Measurements from ENCODE around the gene EBF3. TPM values are rescaled to one million over a fixed set of nuclear protein-coding genes. Genes with fewer than 3 reads are reported as not detected.

Gene EBF3
- total and polyA plus RNA-seq, 4 donors, result 14.3 to 166 (median 116) TPM

DNA sequence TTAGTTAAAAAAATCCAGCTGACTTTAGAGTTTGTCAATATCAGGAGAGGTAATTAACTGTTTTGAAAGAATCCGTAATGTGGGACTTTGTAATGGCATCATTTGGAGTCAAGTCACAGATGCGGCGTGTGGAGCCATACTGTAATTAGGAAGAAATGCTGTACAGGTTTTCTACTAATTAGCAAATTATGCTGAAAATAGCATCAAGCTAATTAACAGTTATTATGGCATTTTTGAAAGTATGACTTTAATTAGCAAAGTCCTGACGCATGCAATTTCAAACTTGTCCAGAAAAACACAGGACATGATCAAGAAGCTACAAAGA, 68.3 kb downstream of the EBF3 start:
- H3K4me3 ChIP-seq (ENCODE audit: low read depth, low read length), result no peak overlapping the region
- no peaks in the 10 kb centered on the region for H3K9me3 ChIP-seq (ENCODE audit: control insufficient read depth, insufficient read depth, low read length)
- no peak overlapping the region for H3K27ac ChIP-seq (ENCODE audit: low read depth, low read length)
- no peaks in the 10 kb centered on the region for H3K36me3 ChIP-seq (ENCODE audit: control insufficient read depth, insufficient read depth, low read length)
- peaks cover 67% of the 10 kb centered on the region for H3K4me1 ChIP-seq (ENCODE audit: control insufficient read depth, insufficient read depth, low read length)
- WGBS (ENCODE audit: insufficient coverage), result 71% methylated on average over 2 of the region's 4 CpGs
- peaks cover 41% of the 10 kb centered on the region for H3K27me3 ChIP-seq (ENCODE audit: control insufficient read depth, insufficient read depth, low read length)
- DNase-seq (ENCODE audit: low read depth in 4 of 6, low spot score in 6 of 6), result peak in 2 of 6 donors; percentile 66 to 86

DNA sequence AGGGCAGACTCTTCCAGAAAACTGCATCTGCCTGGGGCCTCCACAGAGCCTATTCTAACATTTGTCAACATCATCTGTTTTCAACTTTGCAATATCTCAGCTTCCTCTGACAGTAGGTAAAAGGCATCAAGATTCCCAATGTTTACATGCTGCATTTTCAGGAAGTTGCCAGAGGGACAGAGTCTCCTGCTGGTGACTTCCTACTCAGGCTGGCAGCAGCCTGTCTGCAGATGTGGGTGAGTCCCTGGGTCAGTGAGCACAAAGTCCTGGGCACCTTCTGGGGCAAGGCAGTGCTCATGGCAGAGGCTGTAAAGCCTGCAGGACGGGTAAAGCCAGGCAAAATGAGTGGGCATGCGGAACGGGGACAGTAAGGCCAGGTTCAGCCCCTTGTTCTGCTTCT, 69.4 kb downstream of the EBF3 start:
- H3K27me3 ChIP-seq (ENCODE audit: control insufficient read depth, insufficient read depth, low read length), result peaks cover 39% of the 10 kb centered on the region
- no peak overlapping the region for H3K4me3 ChIP-seq (ENCODE audit: low read depth, low read length)
- 82% methylated on average over 3 of the region's 3 CpGs for WGBS (ENCODE audit: insufficient coverage)
- H3K4me1 ChIP-seq (ENCODE audit: control insufficient read depth, insufficient read depth, low read length), result peaks cover 66% of the 10 kb centered on the region
- H3K9me3 ChIP-seq (ENCODE audit: control insufficient read depth, insufficient read depth, low read length), result no peaks in the 10 kb centered on the region
- H3K27ac ChIP-seq (ENCODE audit: low read depth, low read length), result no peak overlapping the region
- H3K36me3 ChIP-seq (ENCODE audit: control insufficient read depth, insufficient read depth, low read length), result no peaks in the 10 kb centered on the region
- DNase-seq (ENCODE audit: low read depth in 4 of 6, low spot score in 6 of 6), result peak in 1 of 6 donors; percentile 42

DNA sequence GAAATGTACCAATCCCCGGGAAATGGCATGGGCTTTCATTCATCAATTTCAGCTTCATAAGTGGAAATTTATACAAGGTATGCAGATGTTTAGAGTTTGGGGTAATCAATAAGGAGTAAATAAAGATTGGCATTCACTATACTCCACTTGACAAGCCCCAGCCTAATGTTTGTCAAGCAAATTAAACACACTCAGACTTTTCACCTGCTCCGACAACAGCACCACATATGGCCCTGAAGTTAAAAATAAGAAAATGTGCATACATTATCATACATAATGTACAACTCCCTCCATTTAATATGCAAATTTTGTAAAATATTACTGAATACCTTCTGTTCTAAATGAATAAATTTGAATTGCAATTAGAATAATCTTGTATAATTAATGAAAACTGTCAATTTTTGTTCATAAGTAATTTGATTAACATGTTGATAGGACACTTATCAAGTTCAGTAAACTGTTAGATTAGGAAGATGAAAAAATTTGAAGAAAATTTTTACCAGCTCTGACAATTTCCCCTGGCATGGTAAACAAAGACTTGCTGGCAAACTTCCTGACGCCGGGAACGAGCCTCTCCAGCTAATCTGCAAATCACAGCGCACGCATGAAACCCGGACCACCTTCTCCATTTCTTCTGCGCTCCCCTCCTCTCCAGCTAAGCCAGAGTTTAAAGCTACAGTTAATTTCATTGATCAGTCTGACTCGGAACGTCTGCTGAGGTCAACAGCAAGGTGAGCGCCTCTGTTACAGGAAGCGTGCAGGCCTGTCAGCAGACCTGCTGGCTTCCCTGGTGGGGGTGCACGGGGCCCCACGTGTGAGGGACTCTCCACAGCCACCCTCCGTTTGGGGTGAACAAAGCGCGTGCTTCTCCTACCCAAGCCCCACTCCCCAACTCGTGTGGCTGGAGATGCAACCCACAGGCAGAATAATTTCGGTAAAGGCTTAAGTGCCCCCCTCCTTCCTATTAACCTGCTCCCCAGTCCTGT, 70.7 kb downstream of the EBF3 start:
- 47% methylated on average over 17 of the region's 20 CpGs for WGBS (ENCODE audit: insufficient coverage)
- Histone ChIP-seq H3K27me3 (ENCODE audit: control insufficient read depth, insufficient read depth, low read length) (peaks cover 29% of the 10 kb centered on the region), H3K9me3 (ENCODE audit: control insufficient read depth, insufficient read depth, low read length) (no peaks in the 10 kb centered on the region), H3K4me3 (ENCODE audit: low read depth, low read length) (no peak overlapping the region), H3K4me1 (ENCODE audit: control insufficient read depth, insufficient read depth, low read length) (peaks cover 60% of the 10 kb centered on the region), H3K27ac (ENCODE audit: low read depth, low read length) (no peak overlapping the region), H3K36me3 (ENCODE audit: control insufficient read depth, insufficient read depth, low read length) (no peaks in the 10 kb centered on the region)
- peak in 2 of 6 donors; percentile 75 to 86 for DNase-seq (ENCODE audit: low read depth in 4 of 6, low spot score in 6 of 6)

DNA sequence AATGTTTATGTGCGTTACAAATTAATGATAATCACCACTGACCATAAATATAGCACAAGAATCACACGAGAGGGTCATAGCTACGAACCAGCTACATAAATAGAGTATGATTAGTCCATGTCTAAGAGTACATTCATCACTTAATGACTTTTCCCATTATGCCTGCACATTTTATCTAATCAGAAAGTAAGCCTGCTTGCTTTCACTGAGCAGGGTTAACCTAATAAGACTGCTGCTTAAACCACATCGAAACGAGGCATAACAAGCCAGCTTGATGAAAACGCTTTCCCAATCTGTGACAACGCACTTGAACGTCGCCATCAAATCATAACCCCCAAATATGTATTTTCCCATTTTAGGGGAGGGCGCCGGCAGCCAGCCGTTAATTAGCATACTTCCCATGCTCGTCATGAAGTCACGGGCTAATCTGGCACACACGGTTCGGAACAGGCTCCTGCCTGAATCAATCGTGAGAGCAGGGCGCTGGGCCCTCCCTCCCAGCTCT, 71.5 kb downstream of the EBF3 start:
- Histone ChIP-seq H3K4me3 (ENCODE audit: low read depth, low read length) (no peak overlapping the region), H3K27ac (ENCODE audit: low read depth, low read length) (no peak overlapping the region), H3K27me3 (ENCODE audit: control insufficient read depth, insufficient read depth, low read length) (peaks cover 23% of the 10 kb centered on the region), H3K9me3 (ENCODE audit: control insufficient read depth, insufficient read depth, low read length) (no peaks in the 10 kb centered on the region), H3K4me1 (ENCODE audit: control insufficient read depth, insufficient read depth, low read length) (peaks cover 60% of the 10 kb centered on the region), H3K36me3 (ENCODE audit: control insufficient read depth, insufficient read depth, low read length) (peaks cover 5% of the 10 kb centered on the region)
- DNase-seq (ENCODE audit: low read depth in 4 of 6, low spot score in 6 of 6), result peak in 2 of 6 donors; percentile 59 to 74
- 54% methylated on average over 13 of the region's 18 CpGs for WGBS (ENCODE audit: insufficient coverage)

DNA sequence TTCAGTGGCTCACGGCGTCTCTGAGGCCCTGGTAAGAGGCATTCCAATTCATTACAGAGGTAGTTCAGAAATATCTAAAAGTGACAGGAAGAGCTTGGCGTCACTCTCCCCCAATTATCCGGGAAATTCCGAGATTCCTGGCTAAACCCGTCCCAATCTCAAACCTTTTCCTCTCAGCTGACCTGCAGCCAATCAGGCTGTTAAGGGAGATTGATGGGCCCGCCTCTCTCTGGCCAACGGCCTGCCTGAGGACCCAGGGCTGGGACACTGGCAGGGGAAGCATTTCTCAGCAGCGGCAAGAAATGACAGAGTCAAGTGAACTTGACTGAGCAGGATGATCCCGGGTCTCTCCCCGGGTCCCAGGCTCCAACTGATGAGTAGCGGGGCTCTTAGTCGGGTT, 72.3 kb downstream of the EBF3 start:
- peak in 1 of 6 donors; percentile 47 for DNase-seq (ENCODE audit: low read depth in 4 of 6, low spot score in 6 of 6)
- Histone ChIP-seq H3K27ac (ENCODE audit: low read depth, low read length) (no peak overlapping the region), H3K36me3 (ENCODE audit: control insufficient read depth, insufficient read depth, low read length) (peaks cover 6% of the 10 kb centered on the region), H3K4me3 (ENCODE audit: low read depth, low read length) (no peak overlapping the region), H3K9me3 (ENCODE audit: control insufficient read depth, insufficient read depth, low read length) (no peaks in the 10 kb centered on the region), H3K27me3 (ENCODE audit: control insufficient read depth, insufficient read depth, low read length) (peaks cover 15% of the 10 kb centered on the region), H3K4me1 (ENCODE audit: control insufficient read depth, insufficient read depth, low read length) (peaks cover 58% of the 10 kb centered on the region)
- 74% methylated on average over 11 of the region's 13 CpGs for WGBS (ENCODE audit: insufficient coverage)

DNA sequence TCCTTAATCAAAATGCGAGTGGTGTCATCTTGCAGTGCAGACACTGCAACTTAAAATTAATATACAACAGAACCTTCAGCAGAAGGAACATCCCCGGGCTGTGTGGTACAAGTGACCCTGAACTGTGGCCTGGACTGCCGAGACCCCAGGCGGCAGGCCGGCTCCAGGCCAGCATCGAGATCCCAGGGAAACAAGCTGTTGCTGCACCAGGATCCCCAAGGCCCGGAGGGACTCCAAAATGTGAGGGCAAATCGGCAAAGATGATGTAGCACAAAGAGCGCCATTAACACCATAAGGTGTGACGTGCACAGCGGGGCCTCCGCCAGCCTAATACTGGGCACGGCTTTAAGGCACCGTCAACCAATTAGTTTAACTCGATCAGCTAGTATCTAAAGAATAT, 73.9 kb downstream of the EBF3 start:
- peak in 1 of 6 donors; percentile 63 for DNase-seq (ENCODE audit: low read depth in 4 of 6, low spot score in 6 of 6)
- H3K4me1 ChIP-seq (ENCODE audit: control insufficient read depth, insufficient read depth, low read length), result peaks cover 50% of the 10 kb centered on the region
- no peaks in the 10 kb centered on the region for H3K9me3 ChIP-seq (ENCODE audit: control insufficient read depth, insufficient read depth, low read length)
- H3K4me3 ChIP-seq (ENCODE audit: low read depth, low read length), result no peak overlapping the region
- peaks cover 9% of the 10 kb centered on the region for H3K27me3 ChIP-seq (ENCODE audit: control insufficient read depth, insufficient read depth, low read length)
- H3K36me3 ChIP-seq (ENCODE audit: control insufficient read depth, insufficient read depth, low read length), result peaks cover 6% of the 10 kb centered on the region
- WGBS (ENCODE audit: insufficient coverage), result 72% methylated on average over 10 of the region's 15 CpGs
- H3K27ac ChIP-seq (ENCODE audit: low read depth, low read length), result no peak overlapping the region

DNA sequence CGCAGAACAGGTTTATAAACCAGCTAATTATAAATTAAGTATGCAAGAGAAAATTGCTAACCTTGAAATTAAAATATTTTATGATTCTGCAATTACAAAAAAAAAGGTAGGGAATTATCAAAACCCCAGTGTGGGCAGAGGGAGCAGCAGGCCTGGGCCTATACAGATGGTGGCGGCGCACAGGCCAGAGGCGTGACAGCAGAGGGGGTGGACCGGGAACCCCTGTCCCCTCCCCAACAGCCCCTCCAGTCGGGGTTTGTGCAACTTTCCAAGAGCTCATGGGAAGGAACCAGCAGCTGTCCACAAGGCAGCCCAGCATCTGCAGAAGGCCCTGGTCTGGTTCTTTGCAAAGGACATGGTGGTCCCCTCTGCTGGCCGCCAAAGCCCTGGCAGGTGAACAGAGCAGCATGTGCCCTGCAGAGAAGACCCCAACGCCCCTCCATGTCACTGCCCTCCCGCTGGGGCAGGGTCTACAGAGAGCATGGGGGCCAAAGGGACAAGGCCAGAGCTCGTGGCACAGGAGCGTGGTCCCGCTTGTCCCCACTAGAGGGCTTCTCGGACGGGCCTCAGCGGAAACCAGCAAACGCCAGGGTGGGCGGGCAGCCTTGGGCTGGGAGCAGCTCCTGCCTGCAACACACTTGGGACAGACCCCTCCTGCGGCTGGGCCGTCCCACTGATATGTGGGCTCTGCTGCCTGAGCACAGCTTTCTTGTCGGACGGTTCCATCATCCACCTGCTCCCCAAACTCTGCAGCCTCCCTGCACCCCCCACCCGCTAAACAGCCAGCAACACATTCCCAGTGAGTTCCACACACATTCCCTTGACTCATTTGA, 75.1 kb downstream of the EBF3 start:
- Histone ChIP-seq H3K27ac (ENCODE audit: low read depth, low read length) (no peak overlapping the region), H3K4me3 (ENCODE audit: low read depth, low read length) (no peak overlapping the region), H3K27me3 (ENCODE audit: control insufficient read depth, insufficient read depth, low read length) (peaks cover 7% of the 10 kb centered on the region), H3K9me3 (ENCODE audit: control insufficient read depth, insufficient read depth, low read length) (no peaks in the 10 kb centered on the region), H3K36me3 (ENCODE audit: control insufficient read depth, insufficient read depth, low read length) (peaks cover 6% of the 10 kb centered on the region), H3K4me1 (ENCODE audit: control insufficient read depth, insufficient read depth, low read length) (peaks cover 46% of the 10 kb centered on the region)
- WGBS (ENCODE audit: insufficient coverage), result 29% methylated on average over 20 of the region's 22 CpGs
- peak in 2 of 6 donors; percentile 48 to 75 for DNase-seq (ENCODE audit: low read depth in 4 of 6, low spot score in 6 of 6)

DNA sequence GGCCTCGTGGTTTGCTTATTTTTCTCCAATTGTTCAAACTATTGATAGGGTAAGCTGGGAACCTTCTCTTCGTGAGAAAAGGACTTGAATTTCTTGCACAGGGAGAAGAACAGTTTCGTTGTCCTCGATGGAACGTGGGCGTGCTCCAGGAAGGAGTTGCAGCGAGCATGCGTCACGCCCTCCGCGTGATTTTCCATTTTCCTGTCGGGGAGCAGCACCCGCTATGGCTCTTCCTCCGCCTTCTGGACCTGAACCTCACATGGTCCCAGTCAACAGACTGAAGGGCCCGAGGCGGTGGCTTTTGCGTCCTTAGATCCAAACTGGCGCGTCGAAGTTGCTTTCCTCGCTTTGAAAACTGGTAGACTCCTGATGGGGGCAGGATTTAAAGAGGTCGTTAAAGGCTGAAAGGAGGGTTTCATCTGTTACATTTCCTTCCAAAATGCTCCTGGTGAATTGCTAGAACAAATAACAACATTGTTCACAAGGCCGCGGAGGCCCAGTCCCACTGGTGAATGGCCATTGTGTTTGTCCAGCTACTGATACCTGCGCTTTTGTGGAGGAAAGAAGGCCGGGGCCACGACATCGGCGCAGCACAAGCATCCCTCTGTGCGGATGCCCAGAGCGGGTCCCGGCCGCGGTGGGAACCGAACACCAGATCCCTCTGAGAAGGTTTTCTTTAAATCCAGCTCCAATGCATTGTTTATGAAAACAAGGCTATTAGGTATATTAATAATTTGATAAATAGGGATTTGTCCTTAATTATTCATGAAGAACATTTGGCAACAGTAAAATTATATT, 75.9 kb downstream of the EBF3 start:
- H3K4me3 ChIP-seq (ENCODE audit: low read depth, low read length), result no peak overlapping the region
- H3K9me3 ChIP-seq (ENCODE audit: control insufficient read depth, insufficient read depth, low read length), result no peaks in the 10 kb centered on the region
- peaks cover 6% of the 10 kb centered on the region for H3K36me3 ChIP-seq (ENCODE audit: control insufficient read depth, insufficient read depth, low read length)
- DNase-seq (ENCODE audit: low read depth in 4 of 6, low spot score in 6 of 6), result peak in 1 of 6 donors; percentile 46
- 79% methylated on average over 16 of the region's 35 CpGs for WGBS (ENCODE audit: insufficient coverage)
- peaks cover 3% of the 10 kb centered on the region for H3K27me3 ChIP-seq (ENCODE audit: control insufficient read depth, insufficient read depth, low read length)
- peaks cover 50% of the 10 kb centered on the region for H3K4me1 ChIP-seq (ENCODE audit: control insufficient read depth, insufficient read depth, low read length)
- H3K27ac ChIP-seq (ENCODE audit: low read depth, low read length), result no peak overlapping the region

DNA sequence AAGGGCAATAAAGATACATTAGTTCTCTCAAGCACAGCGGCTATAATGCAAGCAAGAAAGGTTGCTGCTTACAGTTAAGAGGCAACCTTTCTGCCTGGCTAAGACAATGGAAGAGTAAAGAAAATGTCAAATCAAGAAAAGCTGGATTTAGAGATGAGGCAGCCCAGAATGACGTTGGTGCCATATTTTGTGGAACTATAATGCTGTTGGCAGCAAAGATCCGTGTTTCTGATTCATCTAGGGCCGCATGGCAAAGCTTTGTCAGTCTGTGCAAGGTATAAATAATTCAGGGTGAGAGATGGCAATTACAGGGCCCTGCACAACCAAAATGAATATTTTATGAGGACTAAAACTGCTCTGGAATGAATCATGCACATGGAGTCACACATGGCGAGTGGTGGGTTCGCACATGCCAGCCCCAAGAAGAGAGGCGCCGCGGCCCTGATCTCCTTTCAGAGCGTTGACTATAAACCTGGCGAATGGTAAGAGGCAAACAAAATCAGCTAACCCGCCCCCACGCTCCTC, 76.6 kb downstream of the EBF3 start:
- Histone ChIP-seq H3K4me3 (ENCODE audit: low read depth, low read length) (no peak overlapping the region), H3K9me3 (ENCODE audit: control insufficient read depth, insufficient read depth, low read length) (no peaks in the 10 kb centered on the region), H3K27me3 (ENCODE audit: control insufficient read depth, insufficient read depth, low read length) (peaks cover under 1% of the 10 kb centered on the region), H3K27ac (ENCODE audit: low read depth, low read length) (no peak overlapping the region), H3K4me1 (ENCODE audit: control insufficient read depth, insufficient read depth, low read length) (peaks cover 50% of the 10 kb centered on the region), H3K36me3 (ENCODE audit: control insufficient read depth, insufficient read depth, low read length) (peaks cover 6% of the 10 kb centered on the region)
- 80% methylated on average over 9 of the region's 13 CpGs for WGBS (ENCODE audit: insufficient coverage)
- peak in 2 of 6 donors; percentile 78 to 79 for DNase-seq (ENCODE audit: low read depth in 4 of 6, low spot score in 6 of 6)
